ENCODE results near the gene CA4.
"Not testable (repeated sequence)": the region's sequence is repeated elsewhere in the genome, so short reads cannot be mapped to it uniquely, and the experiment has no call there.

DNA sequence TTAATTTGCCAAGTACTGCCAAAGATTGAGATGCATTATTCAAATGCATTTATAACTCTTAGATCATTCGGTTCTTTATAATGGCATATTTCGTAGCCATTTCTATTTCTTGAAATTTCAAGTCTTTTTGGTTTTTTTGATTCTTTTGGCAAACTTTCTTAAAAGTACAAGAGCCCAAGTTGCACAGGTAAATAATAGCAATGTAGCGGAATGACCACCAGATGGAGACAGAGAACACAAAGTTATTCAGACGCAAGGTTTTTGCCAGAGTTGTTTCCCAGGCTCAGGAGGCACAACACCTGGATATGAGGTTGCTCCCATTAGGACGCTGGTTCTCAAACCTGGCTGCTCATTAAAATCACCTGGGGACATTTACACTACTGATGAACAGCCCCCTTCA, 38.1 kb upstream of the CA4 start:
- not testable (repeated sequence) for TF ChIP-seq POLR2AphosphoS5 (IDR thresholded peaks at IDR 0.05; ENCODE audit: low read depth, low read length); SIN3A (IDR thresholded peaks at IDR 0.05; ENCODE audit: borderline replicate concordance, insufficient read depth, low read depth, low read length)
- TF ChIP-seq, protein P1, sequence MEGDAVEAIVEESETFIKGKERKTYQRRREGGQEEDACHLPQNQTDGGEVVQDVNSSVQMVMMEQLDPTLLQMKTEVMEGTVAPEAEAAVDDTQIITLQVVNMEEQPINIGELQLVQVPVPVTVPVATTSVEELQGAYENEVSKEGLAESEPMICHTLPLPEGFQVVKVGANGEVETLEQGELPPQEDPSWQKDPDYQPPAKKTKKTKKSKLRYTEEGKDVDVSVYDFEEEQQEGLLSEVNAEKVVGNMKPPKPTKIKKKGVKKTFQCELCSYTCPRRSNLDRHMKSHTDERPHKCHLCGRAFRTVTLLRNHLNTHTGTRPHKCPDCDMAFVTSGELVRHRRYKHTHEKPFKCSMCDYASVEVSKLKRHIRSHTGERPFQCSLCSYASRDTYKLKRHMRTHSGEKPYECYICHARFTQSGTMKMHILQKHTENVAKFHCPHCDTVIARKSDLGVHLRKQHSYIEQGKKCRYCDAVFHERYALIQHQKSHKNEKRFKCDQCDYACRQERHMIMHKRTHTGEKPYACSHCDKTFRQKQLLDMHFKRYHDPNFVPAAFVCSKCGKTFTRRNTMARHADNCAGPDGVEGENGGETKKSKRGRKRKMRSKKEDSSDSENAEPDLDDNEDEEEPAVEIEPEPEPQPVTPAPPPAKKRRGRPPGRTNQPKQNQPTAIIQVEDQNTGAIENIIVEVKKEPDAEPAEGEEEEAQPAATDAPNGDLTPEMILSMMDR (IDR thresholded peaks at IDR 0.05), result not testable (repeated sequence)
- TF ChIP-seq, protein P2, sequence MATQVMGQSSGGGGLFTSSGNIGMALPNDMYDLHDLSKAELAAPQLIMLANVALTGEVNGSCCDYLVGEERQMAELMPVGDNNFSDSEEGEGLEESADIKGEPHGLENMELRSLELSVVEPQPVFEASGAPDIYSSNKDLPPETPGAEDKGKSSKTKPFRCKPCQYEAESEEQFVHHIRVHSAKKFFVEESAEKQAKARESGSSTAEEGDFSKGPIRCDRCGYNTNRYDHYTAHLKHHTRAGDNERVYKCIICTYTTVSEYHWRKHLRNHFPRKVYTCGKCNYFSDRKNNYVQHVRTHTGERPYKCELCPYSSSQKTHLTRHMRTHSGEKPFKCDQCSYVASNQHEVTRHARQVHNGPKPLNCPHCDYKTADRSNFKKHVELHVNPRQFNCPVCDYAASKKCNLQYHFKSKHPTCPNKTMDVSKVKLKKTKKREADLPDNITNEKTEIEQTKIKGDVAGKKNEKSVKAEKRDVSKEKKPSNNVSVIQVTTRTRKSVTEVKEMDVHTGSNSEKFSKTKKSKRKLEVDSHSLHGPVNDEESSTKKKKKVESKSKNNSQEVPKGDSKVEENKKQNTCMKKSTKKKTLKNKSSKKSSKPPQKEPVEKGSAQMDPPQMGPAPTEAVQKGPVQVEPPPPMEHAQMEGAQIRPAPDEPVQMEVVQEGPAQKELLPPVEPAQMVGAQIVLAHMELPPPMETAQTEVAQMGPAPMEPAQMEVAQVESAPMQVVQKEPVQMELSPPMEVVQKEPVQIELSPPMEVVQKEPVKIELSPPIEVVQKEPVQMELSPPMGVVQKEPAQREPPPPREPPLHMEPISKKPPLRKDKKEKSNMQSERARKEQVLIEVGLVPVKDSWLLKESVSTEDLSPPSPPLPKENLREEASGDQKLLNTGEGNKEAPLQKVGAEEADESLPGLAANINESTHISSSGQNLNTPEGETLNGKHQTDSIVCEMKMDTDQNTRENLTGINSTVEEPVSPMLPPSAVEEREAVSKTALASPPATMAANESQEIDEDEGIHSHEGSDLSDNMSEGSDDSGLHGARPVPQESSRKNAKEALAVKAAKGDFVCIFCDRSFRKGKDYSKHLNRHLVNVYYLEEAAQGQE (IDR thresholded peaks at IDR 0.05; ENCODE audit: insufficient read depth in 1 of 2, low read depth in 2 of 2, low read length in 1 of 2), result not testable (repeated sequence)

Data from Panc1 (cell line).